GM21786 (cell line): Measurements from ENCODE around the gene GPHN.

Experiments
- ATAC-seq: cut with Tn5 transposase; IDR thresholded peaks from one replicate; pipeline ENCODE4 v1.9.1; 2021; ENCODE audit not compliant: unreplicated experiment

GPHN gene

DNA sequence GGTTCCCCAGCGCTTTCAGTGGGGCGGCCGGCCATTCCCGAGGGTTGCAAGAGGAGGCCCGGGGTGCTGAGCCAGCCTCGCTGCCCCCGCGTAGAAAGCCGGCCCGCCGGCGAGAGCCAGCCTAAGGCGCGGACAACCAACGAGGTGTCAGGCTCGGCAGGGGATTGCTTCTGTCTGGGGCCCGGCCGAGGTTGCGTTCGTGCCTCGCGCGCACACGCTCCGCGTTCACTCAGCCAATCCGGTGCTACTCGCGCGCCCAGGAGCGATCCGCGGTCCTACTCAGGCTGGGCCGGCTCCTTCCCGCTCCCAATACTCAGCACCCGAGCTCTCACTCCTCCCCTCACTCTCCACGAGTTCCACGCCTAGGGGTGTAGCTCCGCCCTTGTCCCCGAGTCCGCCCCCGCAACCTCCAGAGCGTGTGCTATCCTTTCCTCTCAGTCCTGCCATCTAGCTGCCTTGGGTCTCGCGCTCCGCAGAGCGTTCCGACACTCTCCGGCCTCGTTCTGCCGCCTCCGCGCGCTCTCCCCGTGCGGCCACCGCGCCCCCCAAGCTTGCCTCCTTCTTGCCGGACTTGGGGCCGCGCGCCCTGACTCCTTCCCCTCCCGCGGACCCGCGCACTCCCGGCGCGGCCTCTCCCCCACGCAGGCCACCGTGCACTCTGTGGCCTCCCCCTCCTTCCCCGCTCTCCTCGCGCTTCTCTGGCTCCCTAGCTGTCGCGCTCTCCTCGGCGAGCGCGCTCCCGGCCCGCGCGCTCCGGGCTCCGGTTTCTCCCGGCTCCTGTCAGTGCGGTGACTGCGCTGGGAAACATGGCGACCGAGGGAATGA, at the start of gene GPHN:
Gene GPHN, plus strand, starts transcription at position 426 of the 825 bp plus-strand sequence.
- peak; percentile 79 for ATAC-seq

- no peak for ATAC-seq
Observed at GRCh38 chr14:66459603-66460002, 48.3 kb upstream of the GPHN start.

DNA sequence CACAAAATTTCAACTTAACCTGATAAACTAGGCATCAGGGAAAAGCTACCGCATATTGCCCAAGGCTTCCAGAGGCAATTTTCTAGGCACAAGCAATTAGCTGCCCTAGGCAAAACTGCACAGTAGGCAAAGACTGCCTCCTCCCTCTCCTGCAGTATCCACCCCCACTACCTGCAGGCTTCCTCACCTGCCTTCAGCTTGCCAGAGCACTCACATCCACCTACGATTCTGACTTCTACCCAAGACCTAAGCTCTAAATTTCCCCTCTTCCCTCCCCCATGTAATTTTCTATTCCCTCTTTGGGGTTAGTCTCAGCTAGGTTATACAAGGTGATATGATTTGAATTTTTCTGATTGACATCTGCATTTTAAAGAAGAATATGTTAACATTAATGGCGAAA, 43.7 kb upstream of the GPHN start:
- no peak for ATAC-seq

GRCh38 chr14:66468778-66469367, 39.1 kb upstream of the GPHN start:
- ATAC-seq: no peak

DNA sequence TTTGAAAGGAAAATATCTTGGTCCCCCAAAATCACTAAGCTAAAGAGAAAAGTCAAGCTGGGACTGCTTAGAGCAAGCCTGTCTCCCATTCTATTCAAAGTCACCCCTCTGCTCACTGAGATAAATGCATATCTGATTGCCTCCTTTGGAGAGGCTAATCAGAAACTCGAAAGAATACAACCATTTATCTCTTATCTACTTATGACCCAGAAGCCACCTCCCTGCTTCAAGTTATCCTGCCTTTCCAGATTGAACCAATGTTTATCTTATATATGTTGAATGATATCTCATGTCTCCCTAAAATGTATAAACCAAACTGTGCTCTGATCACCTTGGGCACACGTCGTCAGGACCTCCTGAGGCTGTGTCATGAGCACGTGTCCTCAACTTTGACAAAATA, 36.4 kb upstream of the GPHN start:
- ATAC-seq: no peak

DNA sequence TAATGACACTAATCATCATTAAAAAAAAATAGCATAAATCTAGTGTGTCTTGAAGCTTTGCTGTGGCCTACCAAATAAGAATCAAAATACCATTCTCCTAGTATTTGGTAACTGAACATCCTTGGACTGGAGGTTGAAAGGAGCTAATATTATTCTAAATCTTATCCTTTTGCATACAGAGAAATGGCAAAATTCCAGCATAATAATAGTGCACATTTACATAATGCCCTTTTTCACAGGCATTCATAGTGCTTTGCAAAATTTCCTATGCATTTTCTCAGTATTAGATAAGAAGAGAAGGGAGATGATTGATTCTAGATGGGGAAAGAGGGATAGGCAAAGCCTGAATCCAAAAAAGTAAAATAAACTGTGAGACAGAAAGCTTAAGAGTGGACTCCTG, 35.7 kb upstream of the GPHN start:
- ATAC-seq: no peak

- no peak for ATAC-seq
Observed at GRCh38 chr14:66473223-66473622, 34.7 kb upstream of the GPHN start.

GRCh38 chr14:66476964-66477363, 31.0 kb upstream of the GPHN start:
- no peak for ATAC-seq

- no peak for ATAC-seq
Observed at GRCh38 chr14:66477567-66477966, 30.4 kb upstream of the GPHN start.

- ATAC-seq: no peak
Observed at GRCh38 chr14:66482873-66483272, 25.1 kb upstream of the GPHN start.

- no peak for ATAC-seq
Observed at GRCh38 chr14:66483322-66483721, 24.6 kb upstream of the GPHN start.

DNA sequence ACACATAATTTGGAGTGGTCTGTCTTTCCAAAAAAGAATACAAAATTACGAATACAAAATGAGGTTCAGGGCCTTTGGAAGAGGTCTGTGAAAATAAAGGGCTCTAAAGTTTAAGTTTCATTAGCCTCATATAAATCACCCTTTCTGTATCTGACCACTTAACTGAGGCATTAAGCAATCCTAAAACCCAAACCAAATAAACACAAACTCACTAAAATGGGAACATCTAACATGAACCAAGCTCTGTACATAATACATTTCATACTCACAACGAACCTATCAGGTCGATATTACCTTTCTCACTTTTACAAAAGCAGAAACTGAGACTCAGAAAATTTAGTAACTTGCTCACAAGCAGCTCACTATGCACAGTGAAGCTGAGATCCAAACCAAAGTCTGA, 22.9 kb upstream of the GPHN start:
- ATAC-seq: no peak

GRCh38 chr14:66485910-66486421, 22.0 kb upstream of the GPHN start, which contains the start of gene CCDC196:
Gene CCDC196, plus strand, starts transcription at chr14:66486371. Its CDS starts 132 bp downstream, at chr14:66486503.
- ATAC-seq: no peak

- ATAC-seq: no peak
Observed at GRCh38 chr14:66487164-66487563, 20.8 kb upstream of the GPHN start.

- no peak for ATAC-seq
Observed at GRCh38 chr14:66490143-66491111, 17.5 kb upstream of the GPHN start.

DNA sequence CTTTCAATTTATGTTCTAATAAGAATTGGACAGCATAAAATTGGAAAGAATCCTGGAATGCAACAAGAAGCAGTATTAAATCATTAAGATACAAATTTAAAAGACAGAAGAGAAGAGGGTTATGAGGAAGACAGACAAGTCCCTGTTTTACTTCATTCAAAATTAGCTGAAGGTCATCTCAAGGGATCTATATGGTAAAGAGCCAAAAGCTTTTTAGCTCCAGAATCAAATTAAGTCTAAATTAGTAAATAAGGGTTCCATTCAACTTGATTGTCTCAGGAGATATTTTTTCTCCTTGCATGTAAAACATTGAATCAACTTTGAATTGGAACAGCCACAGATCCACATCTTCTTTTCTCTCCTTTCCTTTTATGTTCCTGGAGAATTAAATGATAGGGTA, 14.2 kb upstream of the GPHN start:
- ATAC-seq: no peak

DNA sequence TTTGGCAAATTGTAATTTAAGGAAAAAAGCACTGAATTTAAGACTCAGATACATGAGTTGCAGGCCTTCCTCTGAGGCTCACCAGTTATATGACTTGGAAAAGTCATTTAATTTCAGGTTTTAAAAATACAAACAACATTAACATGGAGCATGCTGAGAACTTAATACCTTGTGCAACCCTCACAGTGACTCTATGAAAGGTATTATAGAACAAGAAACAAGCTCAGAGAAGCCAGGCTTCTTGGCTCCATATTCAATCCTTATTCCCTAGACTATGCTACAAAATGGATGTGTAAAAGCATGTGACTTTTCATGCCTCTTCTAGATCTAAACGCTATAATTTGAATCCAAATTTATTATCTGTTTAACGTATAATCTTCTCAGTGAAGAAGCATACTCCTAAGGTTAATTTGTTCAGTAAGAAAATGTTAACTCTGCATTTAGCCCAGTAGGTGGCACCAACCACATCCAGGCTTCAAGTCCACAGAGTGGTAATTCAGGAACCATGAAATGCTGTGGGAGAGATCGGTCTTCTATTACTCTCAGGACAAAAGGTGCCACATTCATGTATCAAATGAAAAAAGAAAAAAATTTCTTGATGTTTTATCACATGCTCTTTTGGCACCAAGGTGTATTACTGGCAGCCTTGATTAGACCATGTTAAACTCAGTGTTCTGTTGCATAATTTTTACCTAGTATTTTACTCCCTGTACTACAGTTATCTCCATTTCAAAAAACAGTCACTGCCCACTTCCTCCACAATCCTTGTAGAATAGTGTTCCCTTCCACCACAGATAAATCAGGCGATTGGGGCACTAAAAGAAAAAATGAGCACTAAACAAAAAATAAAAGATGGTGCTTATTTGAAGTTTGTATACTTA, 12.5 kb upstream of the GPHN start:
- peak; percentile 94 for ATAC-seq

- ATAC-seq: no peak
Observed at GRCh38 chr14:66496188-66496807, 11.6 kb upstream of the GPHN start.

DNA sequence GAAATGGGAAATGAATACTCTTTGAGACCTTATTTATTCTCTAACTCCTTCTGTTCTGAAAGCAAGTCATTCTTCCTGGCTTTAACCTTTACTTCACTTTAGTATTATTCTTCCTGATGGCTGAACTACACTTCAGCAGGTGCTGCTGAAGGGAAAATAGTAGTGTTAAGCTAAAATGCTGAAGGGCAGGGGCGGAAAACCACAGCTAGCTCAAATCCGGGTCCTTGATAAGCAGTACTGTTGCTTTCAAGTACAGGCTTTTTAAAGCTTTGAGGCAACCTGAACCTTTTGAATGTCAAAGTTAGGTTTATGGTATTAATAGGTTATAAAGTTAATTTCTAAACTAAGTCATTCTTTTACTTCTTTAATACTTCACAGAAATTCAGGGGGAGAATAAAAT, 11.0 kb upstream of the GPHN start:
- no peak for ATAC-seq

GRCh38 chr14:66498311-66498710, 9.6 kb upstream of the GPHN start:
- no peak for ATAC-seq
